Stimulated activated CD8-positive, alpha-beta memory T cell treated with anti-CD3 and anti-CD28 coated beads, Interleukin-4, amount 100 ng/mL, for 4 hours (primary cell): ENCODE measurements around the gene MYT1.
"Not testable (repeated sequence)": the region's sequence is repeated elsewhere in the genome, so short reads cannot be mapped to it uniquely, and the experiment has no call there.

Source experiments
- DNase-seq, 2 donors: peaks; one replicate each; pipeline ENCODE4 v3.0.0-alpha.2; 2020; ENCODE audit warnings: low read depth in 2 of 2, low spot score in 1 of 2

MYT1 gene

GRCh38 chr20:64164123-64164836 is at the start of gene MYT1:
Gene MYT1, plus strand, starts transcription at chr20:64164452. Its CDS starts 34,410 bp downstream, at chr20:64198862.
- DNase-seq: no peak

GRCh38 chr20:64115171-64115911 is 48.9 kb upstream of the MYT1 start:
- no peak for DNase-seq

GRCh38 chr20:64116016-64116415 is 48.2 kb upstream of the MYT1 start:
- no peak for DNase-seq

GRCh38 chr20:64116541-64117431 is 47.5 kb upstream of the MYT1 start:
- no peak for DNase-seq

- DNase-seq: not testable (repeated sequence)
Observed at GRCh38 chr20:64117432-64117777, 46.8 kb upstream of the MYT1 start.

GRCh38 chr20:64119301-64119680 is 45.0 kb upstream of the MYT1 start:
- no peak for DNase-seq

- no peak for DNase-seq
Observed at GRCh38 chr20:64119681-64120341, 44.4 kb upstream of the MYT1 start.

- no peak for DNase-seq
Observed at GRCh38 chr20:64121586-64121985, 42.7 kb upstream of the MYT1 start.

- not testable (repeated sequence) for DNase-seq
Observed at GRCh38 chr20:64122927-64123326, 41.3 kb upstream of the MYT1 start.

- not testable (repeated sequence) for DNase-seq
Observed at GRCh38 chr20:64123517-64123916, 40.7 kb upstream of the MYT1 start.

GRCh38 chr20:64129146-64129782 is 35.0 kb upstream of the MYT1 start:
- DNase-seq: no peak

GRCh38 chr20:64130271-64130670 is 34.0 kb upstream of the MYT1 start:
- DNase-seq: no peak

- DNase-seq: no peak
Observed at GRCh38 chr20:64130876-64131275, 33.4 kb upstream of the MYT1 start.

GRCh38 chr20:64131406-64131805 is 32.8 kb upstream of the MYT1 start:
- DNase-seq: no peak

- DNase-seq: no peak
Observed at GRCh38 chr20:64133951-64134407, 30.3 kb upstream of the MYT1 start.

- DNase-seq: not testable (repeated sequence)
Observed at GRCh38 chr20:64134744-64135143, 29.5 kb upstream of the MYT1 start.

GRCh38 chr20:64136004-64136710 is 28.1 kb upstream of the MYT1 start:
- DNase-seq: no peak

- DNase-seq: no peak
Observed at GRCh38 chr20:64137598-64138031, 26.6 kb upstream of the MYT1 start.

- DNase-seq: no peak
Observed at GRCh38 chr20:64138276-64138815, 25.9 kb upstream of the MYT1 start.
